ENCODE measurements around the gene ATP2B1.

DNA sequence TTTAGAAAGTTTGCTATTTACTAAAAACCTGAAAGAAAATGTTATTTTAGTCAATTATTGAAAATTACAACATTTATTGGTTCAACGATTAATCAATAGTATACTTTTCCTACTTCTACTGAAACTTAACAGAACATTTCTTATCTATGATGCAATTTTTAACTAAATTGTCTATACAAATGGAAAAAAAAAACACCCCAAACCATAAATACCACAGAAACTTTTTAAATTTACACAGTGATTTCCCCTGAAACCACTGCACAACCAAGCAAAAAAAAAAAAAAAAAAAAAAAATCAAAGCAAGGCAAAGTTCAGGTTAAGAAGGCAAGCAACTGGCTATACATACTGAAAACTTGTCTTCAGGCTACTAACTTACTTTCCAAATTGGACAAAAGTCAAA lies 110.9 kb downstream of the ATP2B1 start:
- no peak for TF ChIP-seq MZF1 (tag by site-specific recombination; IDR thresholded peaks at IDR 0.05; ENCODE audit: borderline replicate concordance)
- TF ChIP-seq, protein P1, sequence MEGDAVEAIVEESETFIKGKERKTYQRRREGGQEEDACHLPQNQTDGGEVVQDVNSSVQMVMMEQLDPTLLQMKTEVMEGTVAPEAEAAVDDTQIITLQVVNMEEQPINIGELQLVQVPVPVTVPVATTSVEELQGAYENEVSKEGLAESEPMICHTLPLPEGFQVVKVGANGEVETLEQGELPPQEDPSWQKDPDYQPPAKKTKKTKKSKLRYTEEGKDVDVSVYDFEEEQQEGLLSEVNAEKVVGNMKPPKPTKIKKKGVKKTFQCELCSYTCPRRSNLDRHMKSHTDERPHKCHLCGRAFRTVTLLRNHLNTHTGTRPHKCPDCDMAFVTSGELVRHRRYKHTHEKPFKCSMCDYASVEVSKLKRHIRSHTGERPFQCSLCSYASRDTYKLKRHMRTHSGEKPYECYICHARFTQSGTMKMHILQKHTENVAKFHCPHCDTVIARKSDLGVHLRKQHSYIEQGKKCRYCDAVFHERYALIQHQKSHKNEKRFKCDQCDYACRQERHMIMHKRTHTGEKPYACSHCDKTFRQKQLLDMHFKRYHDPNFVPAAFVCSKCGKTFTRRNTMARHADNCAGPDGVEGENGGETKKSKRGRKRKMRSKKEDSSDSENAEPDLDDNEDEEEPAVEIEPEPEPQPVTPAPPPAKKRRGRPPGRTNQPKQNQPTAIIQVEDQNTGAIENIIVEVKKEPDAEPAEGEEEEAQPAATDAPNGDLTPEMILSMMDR (tag by site-specific recombination; IDR thresholded peaks at IDR 0.05), result no peak
- TF ChIP-seq ZNF223 (tag by site-specific recombination; IDR thresholded peaks at IDR 0.05), result no peak
- no peak for TF ChIP-seq ZNF274 (IDR thresholded peaks at IDR 0.05; ENCODE audit: low read length)
- no peak for TF ChIP-seq ZNF274 (tag by site-specific recombination; IDR thresholded peaks at IDR 0.05; ENCODE audit: borderline replicate concordance)
- TF ChIP-seq BCL11A (tag by site-specific recombination; IDR thresholded peaks at IDR 0.05; ENCODE audit: low read depth), result no peak
- TF ChIP-seq ZSCAN30 (tag by site-specific recombination; IDR thresholded peaks at IDR 0.05), result no peak
- no peak for TF ChIP-seq ZNF133 (tag by site-specific recombination; IDR thresholded peaks at IDR 0.05)
- TF ChIP-seq, protein P2, sequence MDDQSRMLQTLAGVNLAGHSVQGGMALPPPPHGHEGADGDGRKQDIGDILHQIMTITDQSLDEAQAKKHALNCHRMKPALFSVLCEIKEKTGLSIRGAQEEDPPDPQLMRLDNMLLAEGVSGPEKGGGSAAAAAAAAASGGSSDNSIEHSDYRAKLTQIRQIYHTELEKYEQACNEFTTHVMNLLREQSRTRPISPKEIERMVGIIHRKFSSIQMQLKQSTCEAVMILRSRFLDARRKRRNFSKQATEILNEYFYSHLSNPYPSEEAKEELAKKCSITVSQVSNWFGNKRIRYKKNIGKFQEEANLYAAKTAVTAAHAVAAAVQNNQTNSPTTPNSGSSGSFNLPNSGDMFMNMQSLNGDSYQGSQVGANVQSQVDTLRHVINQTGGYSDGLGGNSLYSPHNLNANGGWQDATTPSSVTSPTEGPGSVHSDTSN (CRISPR knock-in tag; IDR thresholded peaks at IDR 0.05), result no peak
- no peak for TF ChIP-seq OSR2 (tag by site-specific recombination; IDR thresholded peaks at IDR 0.05)
- no peak for TF ChIP-seq ZNF747 (tag by site-specific recombination; IDR thresholded peaks at IDR 0.05)
- no peak for TF ChIP-seq ZNF350 (tag by site-specific recombination; IDR thresholded peaks at IDR 0.05)
- no peak for TF ChIP-seq ZNF555 (tag by site-specific recombination; conservative IDR thresholded peaks at IDR 0.05)
- TF ChIP-seq, protein P3, sequence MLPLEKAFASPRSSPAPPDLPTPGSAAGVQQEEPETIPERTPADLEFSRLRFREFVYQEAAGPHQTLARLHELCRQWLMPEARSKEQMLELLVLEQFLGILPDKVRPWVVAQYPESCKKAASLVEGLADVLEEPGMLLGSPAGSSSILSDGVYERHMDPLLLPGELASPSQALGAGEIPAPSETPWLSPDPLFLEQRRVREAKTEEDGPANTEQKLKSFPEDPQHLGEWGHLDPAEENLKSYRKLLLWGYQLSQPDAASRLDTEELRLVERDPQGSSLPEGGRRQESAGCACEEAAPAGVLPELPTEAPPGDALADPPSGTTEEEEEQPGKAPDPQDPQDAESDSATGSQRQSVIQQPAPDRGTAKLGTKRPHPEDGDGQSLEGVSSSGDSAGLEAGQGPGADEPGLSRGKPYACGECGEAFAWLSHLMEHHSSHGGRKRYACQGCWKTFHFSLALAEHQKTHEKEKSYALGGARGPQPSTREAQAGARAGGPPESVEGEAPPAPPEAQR (tag by site-specific recombination; IDR thresholded peaks at IDR 0.05), result no peak
- TF ChIP-seq ZNF341 (tag by site-specific recombination; IDR thresholded peaks at IDR 0.05; ENCODE audit: low read depth), result no peak

All from HEK293 (cell line).